HG03060 (cell line): ENCODE data around the gene LRRIQ4.

ENCODE experiments used
- ATAC-seq: cut with Tn5 transposase; IDR thresholded peaks from one replicate; pipeline ENCODE4 v1.9.1; 2021; ENCODE audit warnings: low read depth, moderate number of reproducible peaks; ENCODE audit not compliant: unreplicated experiment

Gene LRRIQ4

GRCh38 chr3:169804681-169805080 lies 8.0 kb upstream of the LRRIQ4 start:
- no peak for ATAC-seq

GRCh38 chr3:169809230-169809795 lies 3.4 kb upstream of the LRRIQ4 start:
- ATAC-seq = no peak

DNA sequence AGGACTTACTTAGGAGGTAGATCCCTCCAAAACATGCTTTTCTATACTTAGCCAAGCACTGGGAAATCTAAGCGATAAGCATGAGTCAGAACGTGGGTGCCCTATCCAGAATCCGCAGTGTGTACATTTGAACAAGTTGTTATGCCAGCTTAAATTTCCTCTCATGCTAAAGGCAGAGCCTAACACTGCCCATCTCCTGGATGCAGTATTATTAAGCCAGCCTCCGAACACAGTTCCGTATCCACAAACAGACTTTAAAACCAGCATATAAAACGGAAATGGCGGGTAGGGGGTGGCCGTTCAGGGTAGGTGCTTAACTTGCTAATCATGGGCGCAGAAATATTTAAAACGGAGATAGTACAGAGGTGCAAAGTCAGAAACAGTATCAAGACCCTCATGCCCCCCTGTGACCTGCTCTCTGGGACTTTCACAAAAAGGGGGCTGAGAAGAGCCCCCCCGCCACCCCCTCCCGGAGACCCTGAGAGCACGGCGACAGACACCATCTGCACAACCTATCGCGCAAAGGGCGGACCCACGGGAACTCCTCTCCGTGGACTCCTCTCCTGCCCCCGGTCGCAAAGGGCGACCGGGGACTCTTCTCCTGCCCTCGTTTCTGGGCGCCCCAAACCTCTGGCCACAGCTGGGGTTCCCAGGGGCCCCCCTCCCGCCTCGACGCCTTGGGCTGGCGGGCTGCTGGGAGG lies 889 bp upstream of the LRRIQ4 start:
- no peak for ATAC-seq

GRCh38 chr3:169813278-169813677 lies 608 bp downstream of the LRRIQ4 start:
- no peak for ATAC-seq

- ATAC-seq = peak; percentile 88
Observed at GRCh38 chr3:169813757-169814517, 1.3 kb downstream of the LRRIQ4 start.

GRCh38 chr3:169815590-169816150 lies 3.0 kb downstream of the LRRIQ4 start:
- no peak for ATAC-seq

DNA sequence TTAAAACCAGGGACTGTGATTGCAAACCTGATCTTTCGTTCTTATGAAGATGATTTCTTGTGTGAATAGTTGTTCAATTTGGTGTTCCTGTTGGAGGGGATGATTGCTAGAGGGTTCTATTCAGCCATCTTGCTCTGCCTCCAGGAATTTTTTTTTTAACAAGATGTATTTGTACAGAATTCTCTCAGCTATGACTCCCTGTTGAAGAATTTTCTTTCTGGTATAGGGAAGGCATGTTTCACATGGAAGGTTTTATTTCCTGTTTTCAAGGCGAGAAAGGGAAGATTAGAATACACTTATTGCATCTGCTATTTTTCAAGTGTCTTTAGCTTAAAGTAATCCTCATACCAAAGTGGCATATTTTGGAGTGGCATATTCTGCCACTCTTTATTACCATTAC lies 5.6 kb downstream of the LRRIQ4 start:
- ATAC-seq = no peak

- no peak for ATAC-seq
Observed at GRCh38 chr3:169822091-169822490, 9.4 kb downstream of the LRRIQ4 start.

DNA sequence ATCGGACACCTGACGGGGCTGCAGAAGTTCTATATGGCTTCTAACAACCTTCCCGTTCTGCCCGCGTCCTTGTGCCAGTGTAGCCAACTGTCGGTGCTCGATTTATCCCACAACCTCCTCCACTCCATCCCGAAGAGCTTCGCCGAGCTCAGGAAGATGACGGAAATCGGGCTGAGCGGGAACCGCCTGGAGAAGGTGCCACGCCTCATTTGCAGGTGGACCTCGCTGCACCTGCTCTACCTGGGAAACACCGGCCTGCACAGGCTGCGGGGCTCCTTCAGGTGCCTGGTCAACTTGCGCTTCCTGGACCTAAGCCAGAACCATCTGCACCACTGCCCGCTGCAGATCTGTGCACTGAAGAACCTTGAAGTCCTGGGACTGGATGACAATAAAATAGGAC lies 9.9 kb downstream of the LRRIQ4 start:
- ATAC-seq = no peak

DNA sequence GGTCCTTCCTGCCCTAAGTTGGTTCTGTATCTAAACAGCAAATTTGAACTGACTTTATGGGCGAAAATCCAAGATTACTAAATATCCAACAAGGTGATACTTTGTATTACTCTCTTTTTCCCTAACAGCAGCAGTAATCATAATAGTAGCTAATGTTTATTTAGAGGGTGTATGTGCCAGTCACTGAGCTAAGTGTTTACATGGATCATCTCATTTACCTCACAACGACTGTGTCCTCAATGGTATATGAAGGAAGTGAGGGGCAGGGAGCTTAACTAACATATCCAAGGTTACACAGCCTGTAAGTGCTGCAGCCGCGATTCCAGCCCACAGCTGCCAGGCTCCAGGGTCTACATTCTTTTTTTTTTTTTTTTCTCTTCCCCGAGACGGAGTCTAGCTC lies 10.3 kb downstream of the LRRIQ4 start:
- no peak for ATAC-seq

DNA sequence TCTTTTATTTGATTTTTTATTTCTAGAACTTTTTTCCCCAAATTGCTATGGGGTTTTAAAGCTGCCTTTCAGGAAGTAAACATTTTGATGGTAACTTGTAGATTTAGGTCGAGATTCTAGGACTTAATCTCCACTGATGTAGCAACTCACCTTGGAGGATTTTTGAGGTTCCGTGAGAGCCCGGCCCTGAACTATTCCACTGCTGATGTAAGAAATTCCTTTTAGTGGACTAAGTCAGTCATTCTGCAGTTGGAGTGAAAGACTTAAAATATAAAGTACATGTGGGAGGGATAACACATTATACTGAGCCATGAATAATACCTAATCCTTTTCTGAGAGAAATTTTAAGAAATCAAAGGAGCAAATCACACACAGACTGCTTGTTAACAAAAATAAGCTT lies 12.6 kb downstream of the LRRIQ4 start:
- ATAC-seq = no peak

- no peak for ATAC-seq
Observed at GRCh38 chr3:169827712-169828111, 15.0 kb downstream of the LRRIQ4 start.

DNA sequence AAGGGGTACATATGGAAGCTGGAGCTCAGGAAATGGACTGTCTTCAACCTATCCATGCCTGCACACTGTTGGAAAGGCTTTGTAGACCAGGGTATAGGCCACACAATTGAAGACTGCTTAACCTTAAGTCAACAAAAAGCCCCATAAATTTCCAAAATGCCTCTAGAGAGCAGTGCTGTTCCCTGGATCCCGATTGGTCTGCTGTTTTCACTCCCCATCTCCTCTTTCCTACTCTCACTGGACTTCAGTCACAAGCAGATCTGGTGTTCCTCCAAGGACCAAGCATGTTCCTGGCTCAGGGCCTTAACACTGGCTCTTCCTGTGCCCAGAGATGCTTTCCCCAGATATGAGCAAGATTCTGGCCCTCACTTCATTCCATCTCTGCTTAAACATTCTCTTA lies 22.9 kb downstream of the LRRIQ4 start:
- no peak for ATAC-seq

- ATAC-seq = peak; percentile 78
Observed at GRCh38 chr3:169836078-169836941, 23.6 kb downstream of the LRRIQ4 start.

GRCh38 chr3:169836942-169837275 lies 24.2 kb downstream of the LRRIQ4 start:
- no peak for ATAC-seq

DNA sequence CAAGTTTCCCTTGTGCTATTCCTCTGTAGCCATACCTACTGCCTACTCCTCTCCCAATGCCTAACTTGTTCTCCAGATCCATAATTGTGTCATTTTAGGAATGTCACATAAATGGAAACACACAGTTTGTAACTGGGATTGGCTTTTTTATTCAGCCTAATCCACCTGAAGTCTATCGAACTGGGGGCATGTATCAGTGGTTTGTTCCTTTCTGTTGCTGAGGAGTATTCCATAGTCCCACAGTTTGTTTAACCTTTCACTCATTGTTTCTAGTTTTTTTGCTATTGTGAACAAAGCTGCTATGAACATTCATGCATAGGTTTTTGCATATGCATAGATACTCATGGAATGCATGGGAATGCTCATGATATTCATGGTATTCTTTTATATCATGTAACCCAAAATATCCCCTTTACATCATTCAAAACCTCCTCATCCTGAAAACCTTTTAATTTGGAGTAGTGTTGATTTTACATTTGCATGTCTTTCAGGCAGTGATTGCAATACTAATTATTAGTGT lies 25.9 kb downstream of the LRRIQ4 start:
- no peak for ATAC-seq

GRCh38 chr3:169841171-169841570 lies 28.5 kb downstream of the LRRIQ4 start:
- ATAC-seq = no peak

- no peak for ATAC-seq
Observed at GRCh38 chr3:169842960-169843359, 30.3 kb downstream of the LRRIQ4 start.

- ATAC-seq = peak; percentile 94
Observed at GRCh38 chr3:169846458-169847193, 34.0 kb downstream of the LRRIQ4 start.

GRCh38 chr3:169847896-169848295 lies 35.2 kb downstream of the LRRIQ4 start:
- no peak for ATAC-seq
